ENCODE data around the gene AKIRIN1.

The AKIRIN1 gene

GRCh38 chr1:39001516-39002421, 10.7 kb downstream of the AKIRIN1 start:
- H3K4me1 ChIP-seq (ENCODE audit: control insufficient read depth, low read length), result peaks cover 7% of the 10 kb centered on the region
- TF ChIP-seq CTCF (IDR thresholded peaks at IDR 0.05; ENCODE audit: low read depth, low read length, poor library complexity, severe bottlenecking), result no peak
- peaks cover 8% of the 10 kb centered on the region; the same call in 1 of the 2 replicates for H4K20me1 ChIP-seq (ENCODE audit: control insufficient read depth, insufficient read depth, low read depth, low read length)
- no peaks in the 10 kb centered on the region for H3K9me3 ChIP-seq (ENCODE audit: control insufficient read depth, insufficient read depth, low read length)
- H3K36me3 ChIP-seq (ENCODE audit: control insufficient read depth, low read length), result peaks cover 92% of the 10 kb centered on the region
- no peaks in the 10 kb centered on the region for H3K27me3 ChIP-seq (ENCODE audit: control insufficient read depth, low read length)
- H3K4me2 ChIP-seq (ENCODE audit: low read length), result no peak overlapping the region
- no peak overlapping the region for H3K27ac ChIP-seq (ENCODE audit: low read depth, low read length)
- H3K79me2 ChIP-seq (ENCODE audit: control insufficient read depth, low read length), result peaks cover 22% of the 10 kb centered on the region
- no peaks in the 10 kb centered on the region for H3K9me2 ChIP-seq (replicated peaks; ENCODE audit: control insufficient read depth, low read length)
- H3K4me3 ChIP-seq (ENCODE audit: low read length), result no peak overlapping the region
- H3F3A ChIP-seq (ENCODE audit: control insufficient read depth, insufficient read depth), result 0 out of 2 replicates have a peak, but pooled peaks cover 3% of the 10 kb centered on the region

- H3K27me3 ChIP-seq (ENCODE audit: control insufficient read depth, low read length), result no peaks in the 10 kb centered on the region
- peaks cover 90% of the 10 kb centered on the region for H3K36me3 ChIP-seq (ENCODE audit: control insufficient read depth, low read length)
- H3K79me2 ChIP-seq (ENCODE audit: control insufficient read depth, low read length), result peaks cover 7% of the 10 kb centered on the region
- no peak overlapping the region for H3K4me2 ChIP-seq (ENCODE audit: low read length)
- no peaks in the 10 kb centered on the region for H3K9me2 ChIP-seq (replicated peaks; ENCODE audit: control insufficient read depth, low read length)
- no peaks in the 10 kb centered on the region for H3K9me3 ChIP-seq (ENCODE audit: control insufficient read depth, insufficient read depth, low read length)
- H3K27ac ChIP-seq (ENCODE audit: low read depth, low read length), result no peak overlapping the region
- H3K4me1 ChIP-seq (ENCODE audit: control insufficient read depth, low read length), result no peaks in the 10 kb centered on the region
- no peak for TF ChIP-seq CTCF (IDR thresholded peaks at IDR 0.05; ENCODE audit: low read depth, low read length, poor library complexity, severe bottlenecking)
- TF ChIP-seq EZH2phosphoT487 (IDR thresholded peaks at IDR 0.05; ENCODE audit: borderline replicate concordance, low read length), result no peak
- H4K20me1 ChIP-seq (ENCODE audit: control insufficient read depth, insufficient read depth, low read depth, low read length), result no peaks in the 10 kb centered on the region
- H3F3A ChIP-seq (ENCODE audit: control insufficient read depth, insufficient read depth), result peaks cover 6% of the 10 kb centered on the region; the same call in 1 of the 2 replicates
- no peak overlapping the region for H3K4me3 ChIP-seq (ENCODE audit: low read length)
These were observed 12.2 kb downstream of the AKIRIN1 start for GRCh38 chr1:39003281-39003680.

GRCh38 chr1:39003794-39004193, 12.7 kb downstream of the AKIRIN1 start:
- Histone ChIP-seq H3K36me3 (ENCODE audit: control insufficient read depth, low read length) (peaks cover 88% of the 10 kb centered on the region), H3K4me1 (ENCODE audit: control insufficient read depth, low read length) (no peaks in the 10 kb centered on the region), H3K79me2 (ENCODE audit: control insufficient read depth, low read length) (peaks cover 4% of the 10 kb centered on the region), H3K9me2 (replicated peaks; ENCODE audit: control insufficient read depth, low read length) (no peaks in the 10 kb centered on the region), H3F3A (ENCODE audit: control insufficient read depth, insufficient read depth) (peaks cover 6% of the 10 kb centered on the region; the same call in 1 of the 2 replicates), H3K27ac (ENCODE audit: low read depth, low read length) (no peak overlapping the region), H3K27me3 (ENCODE audit: control insufficient read depth, low read length) (no peaks in the 10 kb centered on the region), H3K4me2 (ENCODE audit: low read length) (no peak overlapping the region), H4K20me1 (ENCODE audit: control insufficient read depth, insufficient read depth, low read depth, low read length) (no peaks in the 10 kb centered on the region), H3K9me3 (ENCODE audit: control insufficient read depth, insufficient read depth, low read length) (no peaks in the 10 kb centered on the region), H3K4me3 (ENCODE audit: low read length) (no peak overlapping the region)
- TF ChIP-seq CTCF (IDR thresholded peaks at IDR 0.05; ENCODE audit: low read depth, low read length, poor library complexity, severe bottlenecking) (no peak), EZH2phosphoT487 (IDR thresholded peaks at IDR 0.05; ENCODE audit: borderline replicate concordance, low read length) (no peak)

Data from DOHH2 (cell line).